Measurements from ENCODE around the gene CD226.

CD226 gene

DNA sequence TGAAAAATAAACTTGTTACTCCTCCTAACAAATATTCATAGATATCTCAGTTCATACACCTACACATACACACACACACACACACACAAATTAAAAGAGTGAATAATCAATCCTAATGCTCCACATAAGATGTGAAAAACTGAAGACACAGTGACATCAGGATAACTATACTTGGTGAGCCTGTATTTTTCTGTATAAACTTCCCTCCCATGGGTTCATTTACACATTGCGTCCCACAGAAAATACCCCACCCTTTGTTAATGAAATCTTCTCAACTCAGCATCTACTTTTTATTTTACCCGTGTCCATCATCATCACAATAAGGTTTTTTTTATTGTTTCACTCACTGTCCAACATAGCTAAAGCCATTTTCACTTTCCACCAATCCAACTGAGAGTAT is 60.4 kb downstream of the CD226 start:
- TF ChIP-seq ZC3H10 (CRISPR knock-in tag; IDR thresholded peaks at IDR 0.05): no peak
- TF ChIP-seq, protein P1, sequence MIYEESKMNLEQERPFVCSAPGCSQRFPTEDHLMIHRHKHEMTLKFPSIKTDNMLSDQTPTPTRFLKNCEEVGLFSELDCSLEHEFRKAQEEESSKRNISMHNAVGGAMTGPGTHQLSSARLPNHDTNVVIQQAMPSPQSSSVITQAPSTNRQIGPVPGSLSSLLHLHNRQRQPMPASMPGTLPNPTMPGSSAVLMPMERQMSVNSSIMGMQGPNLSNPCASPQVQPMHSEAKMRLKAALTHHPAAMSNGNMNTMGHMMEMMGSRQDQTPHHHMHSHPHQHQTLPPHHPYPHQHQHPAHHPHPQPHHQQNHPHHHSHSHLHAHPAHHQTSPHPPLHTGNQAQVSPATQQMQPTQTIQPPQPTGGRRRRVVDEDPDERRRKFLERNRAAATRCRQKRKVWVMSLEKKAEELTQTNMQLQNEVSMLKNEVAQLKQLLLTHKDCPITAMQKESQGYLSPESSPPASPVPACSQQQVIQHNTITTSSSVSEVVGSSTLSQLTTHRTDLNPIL (CRISPR knock-in tag; IDR thresholded peaks at IDR 0.05; ENCODE audit: low read depth): no peak
- TF ChIP-seq ZFP3 (CRISPR knock-in tag; IDR thresholded peaks at IDR 0.05): no peak
- TF ChIP-seq CSDC2 (CRISPR knock-in tag; IDR thresholded peaks at IDR 0.05): no peak
- ATAC-seq: no peak

DNA sequence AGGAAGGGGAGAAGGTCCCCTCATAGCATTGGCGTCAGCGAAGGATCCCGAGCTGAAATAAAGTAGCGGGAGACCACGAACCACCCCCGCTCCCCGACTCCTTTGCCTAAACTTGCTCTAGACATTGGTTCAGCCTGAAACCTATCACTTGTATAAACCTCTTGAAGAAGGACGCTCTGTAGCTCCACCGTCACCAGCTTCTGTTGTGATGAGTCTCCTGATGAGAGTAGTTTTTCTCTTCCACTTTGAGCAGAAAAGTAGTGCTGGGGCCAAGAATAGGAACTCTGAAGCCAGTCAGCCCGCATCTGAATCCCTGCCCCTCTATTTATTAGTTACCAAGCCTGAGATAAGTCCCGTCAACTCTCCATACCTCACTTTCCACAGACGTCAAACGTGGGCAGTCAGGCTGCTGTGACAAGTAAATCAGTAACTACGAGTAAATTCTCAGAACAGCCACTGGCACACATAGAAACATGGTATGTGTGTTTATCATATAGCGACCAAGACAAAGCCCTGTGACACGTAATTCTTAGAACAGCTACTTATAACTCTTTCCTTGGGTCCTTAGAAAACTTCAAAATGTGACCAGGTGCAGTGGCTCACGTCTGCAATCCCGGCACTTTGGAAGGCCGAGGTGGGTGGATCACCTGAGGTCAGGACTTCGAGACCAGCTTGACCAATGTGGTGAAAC is 61.7 kb downstream of the CD226 start:
- ATAC-seq: no peak

DNA sequence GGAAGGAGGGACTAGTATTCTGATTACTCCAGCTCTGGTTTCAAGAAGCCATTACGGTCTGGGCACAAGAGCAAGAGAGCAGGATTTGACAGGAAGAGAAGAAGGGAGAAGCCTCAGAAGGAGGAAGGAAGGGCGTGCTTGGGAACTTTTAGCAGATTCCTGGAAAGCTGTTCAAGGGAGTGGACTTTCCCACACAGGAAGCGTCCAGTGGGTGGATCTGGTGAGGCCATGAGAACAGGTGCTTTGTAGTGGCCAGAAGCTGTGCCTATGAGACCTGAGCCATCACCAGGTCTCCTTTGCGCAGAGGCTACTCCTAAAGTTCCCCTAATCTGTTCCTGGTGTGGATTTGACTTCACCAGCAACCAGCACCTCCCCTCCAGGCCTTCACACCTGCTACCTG is 62.3 kb downstream of the CD226 start:
- no peak for TF ChIP-seq ZFP3 (CRISPR knock-in tag; IDR thresholded peaks at IDR 0.05)
- no peak for TF ChIP-seq BACH2 (CRISPR knock-in tag; IDR thresholded peaks at IDR 0.05; ENCODE audit: borderline replicate concordance)
- no peak for TF ChIP-seq GLIS3 (CRISPR knock-in tag; IDR thresholded peaks at IDR 0.05)
- TF ChIP-seq TCF4 (CRISPR knock-in tag; IDR thresholded peaks at IDR 0.05; ENCODE audit: borderline replicate concordance): no peak
- no peak for TF ChIP-seq OSR1 (CRISPR knock-in tag; IDR thresholded peaks at IDR 0.05)
- TF ChIP-seq TOX (CRISPR knock-in tag; IDR thresholded peaks at IDR 0.05; ENCODE audit: borderline replicate concordance): no peak
- TF ChIP-seq, protein P2, sequence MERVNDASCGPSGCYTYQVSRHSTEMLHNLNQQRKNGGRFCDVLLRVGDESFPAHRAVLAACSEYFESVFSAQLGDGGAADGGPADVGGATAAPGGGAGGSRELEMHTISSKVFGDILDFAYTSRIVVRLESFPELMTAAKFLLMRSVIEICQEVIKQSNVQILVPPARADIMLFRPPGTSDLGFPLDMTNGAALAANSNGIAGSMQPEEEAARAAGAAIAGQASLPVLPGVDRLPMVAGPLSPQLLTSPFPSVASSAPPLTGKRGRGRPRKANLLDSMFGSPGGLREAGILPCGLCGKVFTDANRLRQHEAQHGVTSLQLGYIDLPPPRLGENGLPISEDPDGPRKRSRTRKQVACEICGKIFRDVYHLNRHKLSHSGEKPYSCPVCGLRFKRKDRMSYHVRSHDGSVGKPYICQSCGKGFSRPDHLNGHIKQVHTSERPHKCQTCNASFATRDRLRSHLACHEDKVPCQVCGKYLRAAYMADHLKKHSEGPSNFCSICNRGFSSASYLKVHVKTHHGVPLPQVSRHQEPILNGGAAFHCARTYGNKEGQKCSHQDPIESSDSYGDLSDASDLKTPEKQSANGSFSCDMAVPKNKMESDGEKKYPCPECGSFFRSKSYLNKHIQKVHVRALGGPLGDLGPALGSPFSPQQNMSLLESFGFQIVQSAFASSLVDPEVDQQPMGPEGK (CRISPR knock-in tag; IDR thresholded peaks at IDR 0.05; ENCODE audit: borderline replicate concordance): no peak
- TF ChIP-seq, protein P1 (CRISPR knock-in tag; IDR thresholded peaks at IDR 0.05; ENCODE audit: low read depth): no peak
- ATAC-seq: no peak

More for the DNA sequence above, 61.7 kb downstream of the CD226 start:
- TF ChIP-seq ZNF8 (CRISPR knock-in tag; IDR thresholded peaks at IDR 0.05) (no peak), ZNF70 (CRISPR knock-in tag; IDR thresholded peaks at IDR 0.05) (no peak), PPARA (CRISPR knock-in tag; IDR thresholded peaks at IDR 0.05; ENCODE audit: borderline replicate concordance) (no peak), SNAI2 (CRISPR knock-in tag; IDR thresholded peaks at IDR 0.05) (no peak), GLIS3 (CRISPR knock-in tag; IDR thresholded peaks at IDR 0.05) (no peak), ZC3H10 (CRISPR knock-in tag; IDR thresholded peaks at IDR 0.05) (no peak), ZFP30 (CRISPR knock-in tag; IDR thresholded peaks at IDR 0.05) (no peak), OSR1 (CRISPR knock-in tag; IDR thresholded peaks at IDR 0.05) (no peak), TCF4 (CRISPR knock-in tag; IDR thresholded peaks at IDR 0.05; ENCODE audit: borderline replicate concordance) (no peak)
- TF ChIP-seq, protein P3, sequence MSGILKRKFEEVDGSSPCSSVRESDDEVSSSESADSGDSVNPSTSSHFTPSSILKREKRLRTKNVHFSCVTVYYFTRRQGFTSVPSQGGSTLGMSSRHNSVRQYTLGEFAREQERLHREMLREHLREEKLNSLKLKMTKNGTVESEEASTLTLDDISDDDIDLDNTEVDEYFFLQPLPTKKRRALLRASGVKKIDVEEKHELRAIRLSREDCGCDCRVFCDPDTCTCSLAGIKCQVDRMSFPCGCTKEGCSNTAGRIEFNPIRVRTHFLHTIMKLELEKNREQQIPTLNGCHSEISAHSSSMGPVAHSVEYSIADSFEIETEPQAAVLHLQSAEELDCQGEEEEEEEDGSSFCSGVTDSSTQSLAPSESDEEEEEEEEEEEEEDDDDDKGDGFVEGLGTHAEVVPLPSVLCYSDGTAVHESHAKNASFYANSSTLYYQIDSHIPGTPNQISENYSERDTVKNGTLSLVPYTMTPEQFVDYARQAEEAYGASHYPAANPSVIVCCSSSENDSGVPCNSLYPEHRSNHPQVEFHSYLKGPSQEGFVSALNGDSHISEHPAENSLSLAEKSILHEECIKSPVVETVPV (CRISPR knock-in tag; IDR thresholded peaks at IDR 0.05): no peak
- TF ChIP-seq, protein P1 (CRISPR knock-in tag; IDR thresholded peaks at IDR 0.05; ENCODE audit: low read depth): no peak

DNA sequence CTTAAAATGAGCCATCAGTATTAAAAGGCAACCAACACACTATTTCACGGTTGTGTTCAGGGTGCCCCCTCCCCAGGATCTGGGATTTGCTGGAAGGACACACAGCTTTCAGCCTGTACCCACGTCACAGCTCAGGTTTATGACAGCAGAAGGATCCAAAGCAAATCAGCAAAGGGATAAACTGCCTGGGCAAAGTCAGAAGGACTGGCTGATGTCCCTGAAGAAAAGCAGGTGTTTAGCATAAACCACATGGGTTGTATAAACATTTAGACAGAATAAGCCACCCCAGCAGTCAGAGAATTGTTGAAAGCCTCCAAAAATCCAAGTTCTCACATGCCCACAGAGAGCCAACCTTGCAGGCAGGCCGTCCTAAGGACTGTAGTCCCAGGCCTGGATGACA is 63.9 kb downstream of the CD226 start:
- no peak for ATAC-seq
- TF ChIP-seq, protein P2 (CRISPR knock-in tag; IDR thresholded peaks at IDR 0.05; ENCODE audit: borderline replicate concordance): no peak
- TF ChIP-seq CSDC2 (CRISPR knock-in tag; IDR thresholded peaks at IDR 0.05) (no peak), BACH2 (CRISPR knock-in tag; IDR thresholded peaks at IDR 0.05; ENCODE audit: borderline replicate concordance) (no peak), ZFP3 (CRISPR knock-in tag; IDR thresholded peaks at IDR 0.05) (no peak), ARNTL (CRISPR knock-in tag; IDR thresholded peaks at IDR 0.05; ENCODE audit: borderline replicate concordance, low read depth) (no peak), ZFP30 (CRISPR knock-in tag; IDR thresholded peaks at IDR 0.05) (no peak)
- TF ChIP-seq, protein P3 (CRISPR knock-in tag; IDR thresholded peaks at IDR 0.05): no peak
- TF ChIP-seq, protein P4, sequence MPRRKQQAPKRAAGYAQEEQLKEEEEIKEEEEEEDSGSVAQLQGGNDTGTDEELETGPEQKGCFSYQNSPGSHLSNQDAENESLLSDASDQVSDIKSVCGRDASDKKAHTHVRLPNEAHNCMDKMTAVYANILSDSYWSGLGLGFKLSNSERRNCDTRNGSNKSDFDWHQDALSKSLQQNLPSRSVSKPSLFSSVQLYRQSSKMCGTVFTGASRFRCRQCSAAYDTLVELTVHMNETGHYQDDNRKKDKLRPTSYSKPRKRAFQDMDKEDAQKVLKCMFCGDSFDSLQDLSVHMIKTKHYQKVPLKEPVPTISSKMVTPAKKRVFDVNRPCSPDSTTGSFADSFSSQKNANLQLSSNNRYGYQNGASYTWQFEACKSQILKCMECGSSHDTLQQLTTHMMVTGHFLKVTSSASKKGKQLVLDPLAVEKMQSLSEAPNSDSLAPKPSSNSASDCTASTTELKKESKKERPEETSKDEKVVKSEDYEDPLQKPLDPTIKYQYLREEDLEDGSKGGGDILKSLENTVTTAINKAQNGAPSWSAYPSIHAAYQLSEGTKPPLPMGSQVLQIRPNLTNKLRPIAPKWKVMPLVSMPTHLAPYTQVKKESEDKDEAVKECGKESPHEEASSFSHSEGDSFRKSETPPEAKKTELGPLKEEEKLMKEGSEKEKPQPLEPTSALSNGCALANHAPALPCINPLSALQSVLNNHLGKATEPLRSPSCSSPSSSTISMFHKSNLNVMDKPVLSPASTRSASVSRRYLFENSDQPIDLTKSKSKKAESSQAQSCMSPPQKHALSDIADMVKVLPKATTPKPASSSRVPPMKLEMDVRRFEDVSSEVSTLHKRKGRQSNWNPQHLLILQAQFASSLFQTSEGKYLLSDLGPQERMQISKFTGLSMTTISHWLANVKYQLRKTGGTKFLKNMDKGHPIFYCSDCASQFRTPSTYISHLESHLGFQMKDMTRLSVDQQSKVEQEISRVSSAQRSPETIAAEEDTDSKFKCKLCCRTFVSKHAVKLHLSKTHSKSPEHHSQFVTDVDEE (CRISPR knock-in tag; IDR thresholded peaks at IDR 0.05): no peak
